Stomach (tissue), 9 donors: ENCODE data around the gene CASR. TPM values are rescaled to one million over a fixed set of nuclear protein-coding genes. Genes with fewer than 3 reads are reported as not detected.

Experiments used
- DNase-seq, 2 donors: peaks; one replicate each; pipeline versions ENCODE4 v3.0.0 to v3.0.0-alpha.2; 2013 to 2019
- H3K27ac ChIP-seq, 5 donors: fragments of 200-600 bp in 4 of 5; sonication (generic) in 4 of 5; one replicate each; pipeline ENCODE4 v1.5.1; 2013 to 2019; ENCODE audit warnings: mild to moderate bottlenecking in 1 of 5, moderate library complexity in 1 of 5
- H3K27me3 ChIP-seq, 3 donors: fragments of 200-600 bp; sonication (generic); one replicate each; pipeline ENCODE4 v1.5.1; 2017 to 2019; ENCODE audit warnings: mixed run types in 1 of 3
- H3K36me3 ChIP-seq, 4 donors: fragments of 200-600 bp; sonication (generic); 1 replicate in 3 of 4; 2 replicates in 1 of 4; pipeline ENCODE4 v1.5.1; 2016 to 2019
- H3K4me1 ChIP-seq, 4 donors: fragments of 200-600 bp; sonication (generic); one replicate each; pipeline ENCODE4 v1.5.1; 2016 to 2019
- H3K4me3 ChIP-seq, 4 donors: fragments of 200-600 bp; sonication (generic) in 3 of 4; one replicate each; pipeline ENCODE4 v1.5.1; 2016 to 2019; ENCODE audit warnings: mild to moderate bottlenecking in 1 of 4
- H3K9me3 ChIP-seq, 4 donors: fragments of 200-600 bp; sonication (generic); one replicate each; pipeline ENCODE4 v1.5.1; 2016 to 2019
- CTCF ChIP-seq, 7 experiments: fragments of 450-650 bp in 4 of 7; fragments of 200-600 bp in 3 of 7; sonication (generic) in 3 of 7; IDR thresholded peaks; one replicate each; pipeline ENCODE4 v1.5.1; 2016 to 2019; ENCODE audit warnings: antibody characterized with exemption in 7 of 7, control low read depth in 2 of 7, mild to moderate bottlenecking in 1 of 7
- EP300 ChIP-seq: sonication (generic); formaldehyde crosslinking; IDR thresholded peaks from one replicate; pipeline ENCODE4 v1.6.1; 2017; ENCODE audit warnings: antibody characterized with exemption
- POLR2A ChIP-seq, 4 donors: fragments of 450-650 bp; IDR thresholded peaks; one replicate each; pipeline ENCODE4 v1.6.1; 2016; ENCODE audit warnings: antibody characterized with exemption in 4 of 4, control low read depth in 2 of 4, mild to moderate bottlenecking in 1 of 4, moderate library complexity in 1 of 4
- POLR2AphosphoS5 ChIP-seq, 3 donors: sonication (generic); formaldehyde crosslinking; IDR thresholded peaks; one replicate each; pipeline ENCODE4 v1.6.1; 2016; ENCODE audit warnings: antibody characterized with exemption in 3 of 3
- WGBS, 5 donors: extraction: QIAGEN DNeasy Blood & Tissue Kit in 3 of 5; methylation state at CpG; one replicate each; pipeline versions ENCODE4 v1.1.5 to v1.1.7; 2013 to 2018; 5-methylcytosine and 5-hydroxymethylcytosine counted together
- intact Hi-C: fragments of 100-400 bp; cut with DNase I; formaldehyde crosslinking; loops from one replicate; pipeline ENCODE4 v1.15.1; 2023; ENCODE audit warnings: low total_unique reads
- polyA plus RNA-seq, 3 donors: library from polyadenylated mRNA; stranded (reverse); fragments of 200-250 nt; gene quantifications; one replicate each; pipeline ENCODE4 v1.2.3, GENCODE V29; 2013
- total RNA-seq, 5 donors: library from RNA; depleted of rRNA; stranded (reverse); fragments of >200 nt; gene quantifications; one replicate each; pipeline versions ENCODE4 v1.1.0 to v1.2.3, GENCODE V29; 2014 to 2016
- donor health status: healthy with polysubstance abuse.
- donor health status: Bipolar disorder and iron deficiency.
- donor health status: healthy.

The CASR gene
- total and polyA plus RNA-seq, 8 donors: 0.03 to 3.0 (median 0.43) TPM; not detected in 4

- TF ChIP-seq CTCF (IDR thresholded peaks at IDR 0.05) (no peak), EP300 (no peak), POLR2AphosphoS5 (IDR thresholded peaks at IDR 0.05) (no peak)
- no peak for DNase-seq
- Histone ChIP-seq H3K4me1 (no peaks in the 10 kb centered on the region), H3K27me3 (peaks cover 0 to 6% (median 0%) of the 10 kb centered on the region in 3 donors), H3K36me3 (no peaks in the 10 kb centered on the region), H3K4me3 (no peak overlapping the region), H3K9me3 (no peaks in the 10 kb centered on the region), H3K27ac (no peak overlapping the region)
- 68 to 84% (median 77%) methylated on average over 2 of the region's 2 CpGs for WGBS, 5 donors
- intact Hi-C loops: no loop called here
Measured at GRCh38 chr3:122260206-122260605, 76.7 kb downstream of the CASR start.

- Histone ChIP-seq H3K4me3 (no peak overlapping the region), H3K27ac (no peak overlapping the region), H3K36me3 (no peaks in the 10 kb centered on the region), H3K27me3 (peaks cover 0 to 6% (median 0%) of the 10 kb centered on the region in 3 donors), H3K9me3 (no peaks in the 10 kb centered on the region), H3K4me1 (no peaks in the 10 kb centered on the region)
- intact Hi-C loops: no loop called here
- 72 to 86% (median 80%) methylated on average over 2 of the region's 2 CpGs for WGBS, 5 donors
- DNase-seq: no peak
- TF ChIP-seq CTCF (IDR thresholded peaks at IDR 0.05): no peak
- TF ChIP-seq POLR2A (IDR thresholded peaks at IDR 0.05): no peak
- TF ChIP-seq EP300: no peak
- no peak for TF ChIP-seq POLR2AphosphoS5 (IDR thresholded peaks at IDR 0.05)
Measured at GRCh38 chr3:122263058-122263457, 79.6 kb downstream of the CASR start.

GRCh38 chr3:122263974-122264588, 80.6 kb downstream of the CASR start:
- peaks cover 0 to 6% (median 0%) of the 10 kb centered on the region in 3 donors for H3K27me3 ChIP-seq
- no peak overlapping the region for H3K27ac ChIP-seq
- no peaks in the 10 kb centered on the region for H3K9me3 ChIP-seq
- H3K4me3 ChIP-seq: no peak overlapping the region
- H3K4me1 ChIP-seq: no peaks in the 10 kb centered on the region
- no peaks in the 10 kb centered on the region for H3K36me3 ChIP-seq
- TF ChIP-seq POLR2A (IDR thresholded peaks at IDR 0.05) (no peak), EP300 (no peak), CTCF (IDR thresholded peaks at IDR 0.05) (no peak), POLR2AphosphoS5 (IDR thresholded peaks at IDR 0.05) (no peak)
- intact Hi-C loops: no loop called here
- no peak for DNase-seq

- 46 to 54% (median 48%) methylated on average over 3 of the region's 3 CpGs for WGBS, 5 donors
- DNase-seq: no peak
- Histone ChIP-seq H3K27me3 (peaks cover 0 to 6% (median 0%) of the 10 kb centered on the region in 3 donors), H3K9me3 (no peaks in the 10 kb centered on the region), H3K27ac (no peak overlapping the region), H3K36me3 (no peaks in the 10 kb centered on the region), H3K4me1 (no peaks in the 10 kb centered on the region), H3K4me3 (no peak overlapping the region)
- TF ChIP-seq EP300: no peak
- TF ChIP-seq POLR2A (IDR thresholded peaks at IDR 0.05): no peak
- TF ChIP-seq CTCF (IDR thresholded peaks at IDR 0.05): no peak
- TF ChIP-seq POLR2AphosphoS5 (IDR thresholded peaks at IDR 0.05): no peak
- intact Hi-C loops: no loop called here
Measured at GRCh38 chr3:122265957-122266356, 82.5 kb downstream of the CASR start.
